NCI-H446 (cell line): ENCODE measurements around the gene KRTAP17-1.
"Not testable (repeated sequence)": the region's sequence is repeated elsewhere in the genome, so short reads cannot be mapped to it uniquely, and the experiment has no call there.

Experiments used
- DNase-seq, 2 experiments: peaks; one replicate each; lab custom pipeline; 2025; lab: John Stamatoyannopoulos, UW

Gene KRTAP17-1

DNA sequence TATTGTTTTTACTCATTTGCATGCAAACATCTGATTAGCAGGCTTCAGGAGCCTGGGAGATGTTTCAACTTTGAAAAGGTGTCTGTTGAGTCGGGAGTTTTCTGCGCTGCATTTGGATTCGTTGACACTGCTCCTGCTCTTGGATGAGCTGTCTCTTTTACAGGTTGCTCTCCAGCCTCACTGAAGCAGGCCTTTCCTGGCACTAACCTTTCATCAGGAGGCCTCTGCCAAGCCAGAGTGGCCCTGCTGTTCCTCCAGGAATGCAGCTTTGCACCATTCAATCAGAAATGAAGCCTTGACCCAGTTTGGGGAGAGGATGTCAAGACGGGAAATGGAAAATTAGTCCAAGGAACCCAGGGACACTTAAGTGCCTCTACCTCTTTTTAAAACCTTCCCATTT, 12.5 kb downstream of the KRTAP17-1 start:
- DNase-seq, result no peak

DNA sequence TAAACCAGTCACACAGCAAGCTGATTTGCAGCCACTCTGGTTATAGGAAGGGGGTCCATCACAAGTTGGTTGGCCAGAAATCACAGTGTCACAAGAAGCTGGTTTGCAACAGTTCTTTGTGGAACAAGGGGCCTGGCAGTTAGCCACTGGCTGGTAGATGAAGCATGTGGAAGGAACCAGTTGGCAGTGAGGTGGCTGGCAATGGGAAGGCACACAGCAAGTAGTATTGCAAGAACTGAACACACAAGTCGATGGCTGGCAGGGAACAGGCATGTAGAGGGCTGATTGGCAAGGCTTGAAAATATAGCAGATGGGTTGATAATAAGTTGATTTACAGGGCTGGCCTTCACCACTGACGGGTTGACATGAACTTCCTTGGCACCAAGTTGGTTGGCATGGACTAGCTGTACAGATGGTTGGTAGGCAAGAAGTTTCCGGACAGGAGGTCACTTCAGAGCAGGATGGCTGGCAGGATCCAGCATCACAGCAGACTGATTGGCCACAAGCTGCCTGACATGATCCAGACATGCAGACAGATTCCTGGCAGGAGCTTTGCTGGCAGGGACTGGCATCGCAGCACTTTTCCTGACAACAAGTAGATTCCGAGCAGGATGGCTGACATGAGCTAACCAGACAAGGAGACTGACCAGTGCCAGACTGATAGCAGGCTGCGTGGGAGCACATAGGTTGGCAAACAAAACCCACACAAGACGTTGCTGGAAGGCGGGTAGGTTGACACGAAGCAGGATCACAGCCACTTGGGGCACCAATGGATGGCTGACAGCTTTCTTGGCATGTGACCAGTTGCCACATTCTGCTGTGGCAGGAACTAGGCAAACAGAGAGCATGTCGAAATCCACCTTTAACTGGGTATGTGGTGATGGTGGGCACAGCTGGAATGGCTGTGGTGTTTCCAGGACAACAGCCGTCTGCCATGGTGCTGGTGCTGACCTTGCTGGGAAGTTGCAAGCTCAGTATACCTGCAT, 13.3 kb downstream of the KRTAP17-1 start, which contains the start of gene KRTAP29-1:
Gene KRTAP29-1, minus strand, starts transcription at position 936 of the 986 bp plus-strand sequence. Its CDS starts 0 bp downstream, at position 936.
- peak; percentile 59 to 84 for DNase-seq

DNA sequence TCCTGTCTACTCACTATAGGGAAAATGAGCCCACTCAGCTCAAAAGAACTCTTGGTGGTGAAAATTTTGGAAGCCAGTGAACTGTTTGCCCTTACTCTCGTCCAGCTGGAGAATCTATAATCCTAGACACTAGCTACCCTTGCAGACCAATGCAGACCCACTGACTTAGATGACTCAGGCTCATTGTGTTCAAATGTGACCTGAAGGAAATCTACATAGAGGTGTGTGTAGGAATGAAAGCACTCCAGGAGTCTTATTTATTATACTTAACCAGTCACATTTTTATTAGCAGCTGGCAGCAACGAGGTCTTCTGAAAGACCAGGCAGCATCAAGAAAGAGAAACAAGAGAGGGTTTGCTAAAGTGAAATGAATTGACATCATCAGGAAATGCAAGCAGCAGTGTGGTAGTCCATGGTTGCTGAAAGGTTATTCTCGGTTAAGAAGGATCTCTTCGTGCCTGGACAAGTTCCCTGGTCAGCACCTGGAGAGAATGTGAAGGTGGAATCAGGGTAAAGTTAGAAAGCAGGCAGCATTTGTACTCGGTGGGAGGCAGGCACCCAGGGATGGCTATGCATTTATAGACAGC, 14.2 kb downstream of the KRTAP17-1 start:
- no peak for DNase-seq

DNA sequence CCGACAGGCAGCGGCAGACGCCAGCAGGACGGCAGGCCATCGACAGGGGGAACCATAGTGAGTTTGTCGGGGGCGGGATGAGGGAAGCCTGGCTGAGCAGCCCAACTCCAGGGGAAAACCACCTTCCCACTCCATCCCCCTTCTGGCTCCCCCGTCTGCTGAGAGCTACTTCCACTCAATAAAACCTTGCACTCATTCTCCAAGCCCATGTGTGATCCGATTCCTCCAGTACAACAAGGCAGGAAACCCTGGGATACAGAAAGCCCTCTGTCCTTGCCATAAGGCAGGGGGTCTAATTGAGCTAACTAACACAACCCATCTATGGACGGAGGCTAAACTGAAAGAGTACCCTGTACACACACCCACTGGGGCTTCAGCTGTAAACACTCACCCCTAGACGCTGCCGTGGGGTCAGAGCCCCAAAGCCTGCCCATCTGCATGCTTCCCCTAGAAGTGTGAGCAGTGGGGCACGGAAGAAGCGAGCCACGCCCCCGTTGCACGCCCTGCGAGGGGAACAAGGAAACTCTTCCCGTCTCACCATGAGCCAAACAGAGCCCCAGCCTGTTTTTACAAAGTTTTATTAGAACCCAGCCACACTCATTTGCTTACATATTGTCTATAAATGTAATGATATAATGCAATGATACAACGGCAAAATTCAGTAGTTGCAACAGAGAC, 16.9 kb downstream of the KRTAP17-1 start:
- DNase-seq, result no peak

DNA sequence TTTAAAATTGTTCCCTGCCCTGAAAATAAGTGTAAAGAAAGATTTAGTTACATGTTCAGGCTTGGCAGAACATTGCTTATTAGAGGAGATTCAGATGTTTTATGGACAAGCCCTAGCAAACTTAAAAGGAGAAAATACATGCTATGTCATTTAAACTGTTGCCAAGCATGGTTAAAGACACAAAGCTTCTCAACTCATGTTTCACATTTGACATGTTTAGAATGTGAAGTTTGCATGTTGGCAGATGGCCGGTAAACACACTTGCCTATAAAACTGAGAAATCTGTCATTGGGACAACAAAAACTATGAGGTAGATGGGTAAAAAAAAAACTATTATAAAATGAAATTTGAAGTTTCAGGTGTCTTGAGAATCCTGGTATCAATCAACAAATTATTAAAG, 18.7 kb downstream of the KRTAP17-1 start:
- no peak for DNase-seq

DNA sequence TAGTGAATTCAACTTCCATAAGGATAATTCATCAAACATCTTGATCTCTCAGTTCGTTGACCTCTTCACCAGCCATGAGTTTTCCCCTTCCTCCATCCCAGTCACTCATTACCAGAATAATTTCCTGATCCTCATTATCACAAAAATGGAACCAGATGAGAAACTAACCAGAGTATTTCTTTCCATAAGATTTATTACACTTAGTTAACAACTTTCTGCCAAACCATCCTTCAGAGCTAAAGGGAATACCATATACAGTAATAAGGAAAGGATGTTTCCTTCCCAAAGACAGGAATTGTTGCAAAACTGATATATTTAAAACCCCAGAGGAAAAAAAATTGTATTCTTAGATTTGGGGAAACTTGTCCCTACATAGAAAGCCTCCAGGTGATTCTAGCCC, 21.5 kb downstream of the KRTAP17-1 start:
- DNase-seq, result no peak

DNA sequence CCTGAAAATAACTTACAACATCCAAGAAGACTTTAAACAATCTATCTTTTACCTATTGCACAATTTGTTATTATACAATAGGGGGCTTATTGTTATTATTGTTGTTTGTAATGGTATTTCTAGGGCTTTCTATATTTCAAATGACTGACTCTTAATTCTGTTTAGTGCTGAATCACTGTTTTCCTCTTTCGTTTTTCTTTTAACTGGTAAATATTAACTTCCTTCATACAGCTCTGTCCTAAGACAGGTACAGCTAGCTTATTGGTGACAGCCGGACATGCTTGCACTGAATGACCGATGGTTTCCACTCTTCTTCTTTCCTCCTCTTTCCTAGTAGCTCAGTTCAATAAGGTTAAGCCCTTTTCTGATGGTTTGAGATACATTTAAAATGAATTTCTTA, 28.5 kb downstream of the KRTAP17-1 start:
- DNase-seq, result no peak

DNA sequence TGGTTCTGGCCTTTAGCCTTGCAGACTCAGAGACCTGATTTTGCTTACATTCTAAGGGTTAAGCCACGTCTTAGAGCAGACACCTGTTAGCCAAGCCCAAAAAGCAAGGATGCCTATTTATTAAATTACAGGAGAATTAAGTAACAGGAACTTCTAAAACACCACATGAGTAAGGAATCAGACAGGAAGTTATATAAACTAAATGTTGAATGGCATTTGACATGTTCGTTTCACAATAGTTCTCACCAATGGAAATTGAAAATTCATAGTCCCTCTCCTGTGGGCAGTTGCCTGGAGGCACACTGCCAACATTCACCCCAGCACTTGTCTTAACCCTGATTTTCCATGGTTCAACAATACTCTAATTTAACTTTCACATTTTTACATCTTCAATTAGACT, 31.0 kb downstream of the KRTAP17-1 start:
- DNase-seq, result no peak

DNA sequence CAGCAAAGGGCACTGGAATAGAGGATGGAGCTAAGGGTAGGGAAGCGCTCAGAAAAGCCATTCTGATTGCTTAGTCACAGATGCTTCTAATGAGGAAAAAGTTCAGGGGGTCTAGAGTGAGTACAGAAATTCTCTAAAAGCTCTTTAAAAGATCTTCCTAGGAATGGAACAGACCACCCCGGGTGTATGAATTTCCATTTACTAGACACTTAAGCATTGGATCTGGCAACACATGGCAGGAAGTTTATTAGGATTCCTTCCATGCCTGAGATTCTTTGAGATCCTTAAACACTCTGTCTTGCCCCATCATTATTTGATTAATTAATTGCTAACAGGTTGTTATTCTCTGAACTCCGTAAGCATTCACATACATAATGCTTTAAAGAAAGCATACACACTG, 31.5 kb downstream of the KRTAP17-1 start:
- no peak for DNase-seq

DNA sequence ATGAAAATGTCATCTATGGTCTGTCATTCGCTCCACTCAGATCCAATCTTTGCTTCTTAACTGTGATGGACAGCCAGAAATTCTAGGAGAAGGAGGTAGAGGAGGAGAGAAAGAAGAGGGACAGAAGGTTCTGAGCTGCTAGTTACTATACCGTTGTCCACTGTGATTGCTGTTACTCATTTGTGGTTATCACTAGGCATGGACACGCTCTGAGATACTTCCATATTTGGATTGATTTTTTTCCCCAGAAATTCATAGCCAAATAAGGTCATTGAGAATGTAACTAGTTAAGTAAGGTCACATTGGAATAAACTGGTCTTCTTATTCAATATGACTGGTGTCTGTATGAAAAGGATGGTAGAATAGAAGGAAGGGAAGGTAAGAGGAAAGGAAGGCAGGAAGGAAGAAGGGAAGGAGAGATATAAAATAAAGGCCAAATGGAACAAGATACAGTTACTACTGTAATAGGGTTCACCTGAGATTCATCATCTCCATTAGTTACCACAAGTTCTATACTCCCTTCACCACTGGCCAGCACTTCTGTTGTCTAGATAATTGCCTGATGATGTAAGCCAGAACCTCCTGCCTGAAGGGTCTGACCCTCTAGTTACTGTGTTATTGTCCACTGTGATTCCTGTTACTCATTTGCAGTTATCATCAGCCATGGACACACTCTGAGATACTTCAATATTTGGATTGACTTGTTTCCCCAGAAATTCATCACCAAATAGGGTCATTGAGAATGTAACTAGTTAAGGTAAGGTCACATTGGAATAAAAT, 37.1 kb downstream of the KRTAP17-1 start:
- DNase-seq, result no peak

DNA sequence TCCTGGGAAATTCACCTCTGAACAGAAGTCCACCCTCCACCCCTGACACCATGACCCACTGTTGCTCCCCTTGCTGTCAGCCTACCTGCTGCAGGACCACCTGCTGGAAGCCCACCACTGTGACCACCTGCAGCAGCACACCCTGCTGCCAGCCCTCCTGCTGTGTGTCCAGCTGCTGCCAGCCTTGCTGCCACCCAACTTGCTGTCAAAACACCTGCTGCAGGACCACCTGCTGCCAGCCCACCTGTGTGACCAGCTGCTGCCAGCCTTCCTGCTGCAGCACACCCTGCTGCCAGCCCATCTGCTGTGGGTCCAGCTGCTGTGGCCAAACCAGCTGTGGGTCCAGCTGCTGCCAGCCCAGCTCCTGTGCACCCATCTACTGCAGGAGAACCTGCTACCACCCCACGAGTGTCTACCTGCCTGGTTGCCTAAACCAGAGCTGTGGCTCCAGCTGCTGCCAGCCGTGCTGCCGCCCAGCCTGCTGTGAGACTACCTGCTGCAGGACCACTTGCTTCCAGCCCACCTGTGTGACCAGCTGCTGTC, 39.8 kb downstream of the KRTAP17-1 start, which contains the start of gene KRTAP9-7:
Gene KRTAP9-7, plus strand, starts transcription at position 51 of the 543 bp plus-strand sequence. Its CDS starts 0 bp downstream, at position 51.
- DNase-seq, result not testable (repeated sequence)

DNA sequence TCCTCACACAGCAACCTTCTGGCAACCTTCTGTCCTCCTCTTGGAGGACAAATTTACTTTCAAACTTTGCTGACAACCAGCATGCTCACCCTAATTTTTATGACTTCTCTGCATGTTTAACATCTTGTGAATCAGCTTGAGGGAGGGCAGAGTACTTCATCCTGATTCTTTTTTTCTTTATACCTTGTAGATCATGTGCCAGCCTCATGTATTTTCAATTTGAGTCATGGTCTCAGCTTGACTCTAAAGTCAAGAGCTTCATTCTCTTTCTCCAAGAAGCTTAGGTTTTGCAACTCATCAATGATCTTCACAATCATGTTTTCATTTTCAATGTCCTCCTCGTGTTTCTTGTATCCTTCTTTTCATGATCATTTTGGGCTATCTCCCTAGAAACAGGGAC, 43.7 kb downstream of the KRTAP17-1 start:
- DNase-seq, result no peak

DNA sequence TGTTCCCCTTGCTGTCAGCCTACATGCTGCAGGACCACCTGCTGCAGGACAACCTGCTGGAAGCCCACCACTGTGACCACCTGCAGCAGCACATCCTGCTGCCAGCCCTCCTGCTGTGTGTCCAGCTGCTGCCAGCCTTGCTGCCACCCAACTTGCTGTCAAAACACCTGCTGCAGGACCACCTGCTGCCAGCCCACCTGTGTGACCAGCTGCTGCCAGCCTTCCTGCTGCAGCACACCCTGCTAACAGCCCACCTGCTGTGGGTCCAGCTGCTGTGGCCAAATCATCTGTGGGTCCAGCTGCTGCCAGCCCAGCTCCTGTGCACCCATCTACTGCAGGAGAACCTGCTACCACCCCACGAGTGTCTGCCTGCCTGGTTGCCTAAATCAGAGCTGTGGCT, 44.2 kb downstream of the KRTAP17-1 start:
- DNase-seq, result not testable (repeated sequence)

DNA sequence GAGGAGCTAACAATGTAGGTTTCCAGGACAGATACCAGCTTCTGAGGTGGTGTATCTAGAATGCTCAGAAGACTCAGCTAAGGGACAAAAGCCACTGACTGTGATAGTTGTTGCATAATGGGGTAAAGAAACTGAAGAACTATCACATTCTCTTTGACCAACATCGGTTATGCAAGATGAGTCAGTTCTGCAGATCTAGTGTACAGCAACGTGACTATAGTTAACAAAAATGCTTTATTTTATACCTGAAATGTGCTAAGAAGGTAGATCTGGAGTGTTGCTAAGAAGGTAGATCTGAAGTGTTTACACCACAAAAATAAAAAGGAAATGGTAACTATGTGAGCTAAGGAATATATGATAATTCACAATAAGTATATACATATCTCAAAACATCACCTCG, 47.8 kb downstream of the KRTAP17-1 start:
- no peak for DNase-seq

DNA sequence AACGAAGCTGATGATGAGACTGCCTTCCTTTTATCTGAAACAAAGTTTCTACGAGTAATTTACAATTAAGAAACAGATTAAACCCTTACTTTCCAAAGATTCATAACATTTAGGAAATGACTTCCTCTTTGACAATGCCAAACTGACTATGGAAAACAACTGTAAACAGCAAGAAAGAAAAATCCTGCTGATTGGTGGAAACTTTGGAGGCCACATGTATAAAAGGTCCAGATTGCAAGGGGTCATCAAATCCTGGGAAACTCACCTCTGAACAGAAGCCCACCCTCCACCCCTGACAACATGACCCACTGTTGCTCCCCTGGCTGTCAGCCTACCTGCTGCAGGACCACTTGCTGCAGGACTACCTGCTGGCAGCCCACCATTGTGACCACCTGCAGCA, 50.4 kb downstream of the KRTAP17-1 start, which contains the start of gene KRTAP9-6:
Gene KRTAP9-6, plus strand, starts transcription at position 301 of the 400 bp plus-strand sequence. Its CDS starts 0 bp downstream, at position 301.
- no peak for DNase-seq
